ENCODE measurements around the gene ACER2.
"Not testable (repeated sequence)": the region's sequence is repeated elsewhere in the genome, so short reads cannot be mapped to it uniquely, and the experiment has no call there.

Gene ACER2

GRCh38 chr9:19433729-19434128 lies 24.9 kb downstream of the ACER2 start:
- not testable (repeated sequence) for H4K91ac ChIP-seq (ENCODE audit: low read depth, low read length, poor library complexity); H3K23ac ChIP-seq (ENCODE audit: low read depth, low read length, poor library complexity); H3K27me3 ChIP-seq (ENCODE audit: control insufficient read depth in 3 of 3, insufficient read depth in 3 of 3, low read depth in 1 of 3, low read length in 3 of 3); H3K9me3 ChIP-seq (replicated peaks in 1 of 2; ENCODE audit: control insufficient read depth in 2 of 2, insufficient read depth in 1 of 2, low read depth in 1 of 2, low read length in 2 of 2); H3K14ac ChIP-seq (ENCODE audit: low read length); H2BK120ac ChIP-seq (ENCODE audit: low read depth, low read length); H3K79me1 ChIP-seq (ENCODE audit: low read depth, low read length); H2AK5ac ChIP-seq (ENCODE audit: low read depth, low read length); DNase-seq (ENCODE audit: low spot score); H2BK12ac ChIP-seq (ENCODE audit: low read length); H3K18ac ChIP-seq (ENCODE audit: low read length); H3K9ac ChIP-seq (ENCODE audit: low read depth, low read length, poor library complexity); H3K27ac ChIP-seq (replicated peaks; ENCODE audit: low read length); H3K4me1 ChIP-seq (ENCODE audit: control insufficient read depth in 2 of 2, insufficient read depth in 1 of 2, low read depth in 1 of 2, low read length in 2 of 2); H4K8ac ChIP-seq (ENCODE audit: low read depth, low read length); H2BK15ac ChIP-seq (ENCODE audit: low read length); H3K4me3 ChIP-seq (ENCODE audit: low read length in 2 of 2); H3K4ac ChIP-seq (ENCODE audit: low read length); H2AFZ ChIP-seq (ENCODE audit: low read length); H2BK5ac ChIP-seq (ENCODE audit: low read length); H3K4me2 ChIP-seq (ENCODE audit: insufficient read depth, low read length, poor library complexity, severe bottlenecking)
- peaks cover 6 to 33% of the 10 kb centered on the region in 2 donors for H3K36me3 ChIP-seq (replicated peaks in 1 of 2; ENCODE audit: control insufficient read depth in 2 of 2, insufficient read depth in 2 of 2, low read length in 2 of 2)
- no CpG with 5 or more reads among the region's 35 CpGs for WGBS, 2 donors (ENCODE audit: extremely low coverage in 2 of 2, insufficient read length in 2 of 2, insufficient replicate concordance in 1 of 2)

GRCh38 chr9:19440376-19440775 lies 31.6 kb downstream of the ACER2 start:
- no peaks in the 10 kb centered on the region for H3K9me3 ChIP-seq (replicated peaks in 1 of 2; ENCODE audit: control insufficient read depth in 2 of 2, insufficient read depth in 1 of 2, low read depth in 1 of 2, low read length in 2 of 2)
- no peak overlapping the region for H3K4ac ChIP-seq (ENCODE audit: low read length)
- H3K4me1 ChIP-seq (ENCODE audit: control insufficient read depth in 2 of 2, insufficient read depth in 1 of 2, low read depth in 1 of 2, low read length in 2 of 2), result peaks cover 0 to 3% of the 10 kb centered on the region in 2 donors
- no peak overlapping the region for H3K23ac ChIP-seq (ENCODE audit: low read depth, low read length, poor library complexity)
- no peak for DNase-seq (ENCODE audit: low spot score)
- H4K91ac ChIP-seq (ENCODE audit: low read depth, low read length, poor library complexity), result no peak overlapping the region
- H2BK12ac ChIP-seq (ENCODE audit: low read length), result no peak overlapping the region
- H2BK5ac ChIP-seq (ENCODE audit: low read length), result no peak overlapping the region
- no peak overlapping the region for H2BK120ac ChIP-seq (ENCODE audit: low read depth, low read length)
- no peak overlapping the region for H2AK5ac ChIP-seq (ENCODE audit: low read depth, low read length)
- H3K27ac ChIP-seq (replicated peaks; ENCODE audit: low read length), result no peak overlapping the region
- H4K8ac ChIP-seq (ENCODE audit: low read depth, low read length), result no peak overlapping the region
- WGBS, 2 donors (ENCODE audit: extremely low coverage in 2 of 2, insufficient read length in 2 of 2, insufficient replicate concordance in 1 of 2), result no CpG with 5 or more reads among the region's 1 CpG
- H3K36me3 ChIP-seq (replicated peaks in 1 of 2; ENCODE audit: control insufficient read depth in 2 of 2, insufficient read depth in 2 of 2, low read length in 2 of 2), result peaks cover under 1 to 20% of the 10 kb centered on the region in 2 donors
- H3K27me3 ChIP-seq (ENCODE audit: control insufficient read depth in 3 of 3, insufficient read depth in 3 of 3, low read depth in 1 of 3, low read length in 3 of 3), result no peaks in the 10 kb centered on the region
- H3K4me3 ChIP-seq (ENCODE audit: low read length in 2 of 2), result no peak overlapping the region
- H3K18ac ChIP-seq (ENCODE audit: low read length), result no peak overlapping the region
- no peak overlapping the region for H2BK15ac ChIP-seq (ENCODE audit: low read length)
- H2AFZ ChIP-seq (ENCODE audit: low read length), result no peak overlapping the region
- no peak overlapping the region for H3K4me2 ChIP-seq (ENCODE audit: insufficient read depth, low read length, poor library complexity, severe bottlenecking)
- H3K79me1 ChIP-seq (ENCODE audit: low read depth, low read length), result no peaks in the 10 kb centered on the region
- no peak overlapping the region for H3K9ac ChIP-seq (ENCODE audit: low read depth, low read length, poor library complexity)
- no peak overlapping the region for H3K14ac ChIP-seq (ENCODE audit: low read length)

GRCh38 chr9:19440823-19441580 lies 32.2 kb downstream of the ACER2 start:
- no peak overlapping the region for H2BK12ac ChIP-seq (ENCODE audit: low read length)
- no peak overlapping the region for H3K18ac ChIP-seq (ENCODE audit: low read length)
- H2BK15ac ChIP-seq (ENCODE audit: low read length), result no peak overlapping the region
- no peak overlapping the region for H4K91ac ChIP-seq (ENCODE audit: low read depth, low read length, poor library complexity)
- no peak overlapping the region for H3K14ac ChIP-seq (ENCODE audit: low read length)
- H4K8ac ChIP-seq (ENCODE audit: low read depth, low read length), result no peak overlapping the region
- no peak overlapping the region for H3K4me2 ChIP-seq (ENCODE audit: insufficient read depth, low read length, poor library complexity, severe bottlenecking)
- H2AK5ac ChIP-seq (ENCODE audit: low read depth, low read length), result no peak overlapping the region
- no peak overlapping the region for H2AFZ ChIP-seq (ENCODE audit: low read length)
- H3K4me3 ChIP-seq (ENCODE audit: low read length in 2 of 2), result no peak overlapping the region
- H3K27me3 ChIP-seq (ENCODE audit: control insufficient read depth in 3 of 3, insufficient read depth in 3 of 3, low read depth in 1 of 3, low read length in 3 of 3), result no peaks in the 10 kb centered on the region
- H2BK120ac ChIP-seq (ENCODE audit: low read depth, low read length), result no peak overlapping the region
- H3K9ac ChIP-seq (ENCODE audit: low read depth, low read length, poor library complexity), result no peak overlapping the region
- no CpG with 5 or more reads among the region's 5 CpGs for WGBS, 2 donors (ENCODE audit: extremely low coverage in 2 of 2, insufficient read length in 2 of 2, insufficient replicate concordance in 1 of 2)
- H2BK5ac ChIP-seq (ENCODE audit: low read length), result no peak overlapping the region
- no peaks in the 10 kb centered on the region for H3K9me3 ChIP-seq (replicated peaks in 1 of 2; ENCODE audit: control insufficient read depth in 2 of 2, insufficient read depth in 1 of 2, low read depth in 1 of 2, low read length in 2 of 2)
- peaks cover 3 to 25% of the 10 kb centered on the region in 2 donors for H3K36me3 ChIP-seq (replicated peaks in 1 of 2; ENCODE audit: control insufficient read depth in 2 of 2, insufficient read depth in 2 of 2, low read length in 2 of 2)
- no peak for DNase-seq (ENCODE audit: low spot score)
- H3K27ac ChIP-seq (replicated peaks; ENCODE audit: low read length), result no peak overlapping the region
- H3K4me1 ChIP-seq (ENCODE audit: control insufficient read depth in 2 of 2, insufficient read depth in 1 of 2, low read depth in 1 of 2, low read length in 2 of 2), result peaks cover 3 to 4% of the 10 kb centered on the region in 2 donors
- no peak overlapping the region for H3K23ac ChIP-seq (ENCODE audit: low read depth, low read length, poor library complexity)
- no peaks in the 10 kb centered on the region for H3K79me1 ChIP-seq (ENCODE audit: low read depth, low read length)
- H3K4ac ChIP-seq (ENCODE audit: low read length), result no peak overlapping the region

GRCh38 chr9:19441730-19442129 lies 32.9 kb downstream of the ACER2 start:
- Histone ChIP-seq H3K27me3 (ENCODE audit: control insufficient read depth in 3 of 3, insufficient read depth in 3 of 3, low read depth in 1 of 3, low read length in 3 of 3) (no peaks in the 10 kb centered on the region), H2BK12ac (ENCODE audit: low read length) (no peak overlapping the region), H3K9me3 (replicated peaks in 1 of 2; ENCODE audit: control insufficient read depth in 2 of 2, insufficient read depth in 1 of 2, low read depth in 1 of 2, low read length in 2 of 2) (no peaks in the 10 kb centered on the region), H4K8ac (ENCODE audit: low read depth, low read length) (no peak overlapping the region), H4K91ac (ENCODE audit: low read depth, low read length, poor library complexity) (no peak overlapping the region), H3K4me1 (ENCODE audit: control insufficient read depth in 2 of 2, insufficient read depth in 1 of 2, low read depth in 1 of 2, low read length in 2 of 2) (peaks cover 3 to 9% of the 10 kb centered on the region in 2 donors), H3K79me1 (ENCODE audit: low read depth, low read length) (no peaks in the 10 kb centered on the region), H3K4me2 (ENCODE audit: insufficient read depth, low read length, poor library complexity, severe bottlenecking) (no peak overlapping the region), H3K9ac (ENCODE audit: low read depth, low read length, poor library complexity) (no peak overlapping the region), H2BK15ac (ENCODE audit: low read length) (no peak overlapping the region), H3K27ac (replicated peaks; ENCODE audit: low read length) (no peak overlapping the region), H3K4ac (ENCODE audit: low read length) (no peak overlapping the region), H3K14ac (ENCODE audit: low read length) (no peak overlapping the region), H2AFZ (ENCODE audit: low read length) (no peak overlapping the region), H3K4me3 (ENCODE audit: low read length in 2 of 2) (no peak overlapping the region), H2BK5ac (ENCODE audit: low read length) (no peak overlapping the region), H2BK120ac (ENCODE audit: low read depth, low read length) (no peak overlapping the region), H3K18ac (ENCODE audit: low read length) (no peak overlapping the region), H3K23ac (ENCODE audit: low read depth, low read length, poor library complexity) (no peak overlapping the region), H2AK5ac (ENCODE audit: low read depth, low read length) (no peak overlapping the region), H3K36me3 (replicated peaks in 1 of 2; ENCODE audit: control insufficient read depth in 2 of 2, insufficient read depth in 2 of 2, low read length in 2 of 2) (peaks cover 3 to 31% of the 10 kb centered on the region in 2 donors)
- no peak for DNase-seq (ENCODE audit: low spot score)
- no CpG with 5 or more reads among the region's 4 CpGs for WGBS, 2 donors (ENCODE audit: extremely low coverage in 2 of 2, insufficient read length in 2 of 2, insufficient replicate concordance in 1 of 2)
